GM18505 (cell line): Measurements from ENCODE around the gene SCN5A.

Experiments used
- ATAC-seq: cut with Tn5 transposase; IDR thresholded peaks from one replicate; pipeline ENCODE4 v1.9.1; 2021; ENCODE audit not compliant: unreplicated experiment
- POLR2A ChIP-seq: IDR thresholded peaks from 4 replicates; pipeline ENCODE4 v1.6.1; 2011; ENCODE audit warnings: borderline replicate concordance; ENCODE audit not compliant: insufficient read depth, insufficient read length; ENCODE audit errors: extremely low read depth

SCN5A gene

DNA sequence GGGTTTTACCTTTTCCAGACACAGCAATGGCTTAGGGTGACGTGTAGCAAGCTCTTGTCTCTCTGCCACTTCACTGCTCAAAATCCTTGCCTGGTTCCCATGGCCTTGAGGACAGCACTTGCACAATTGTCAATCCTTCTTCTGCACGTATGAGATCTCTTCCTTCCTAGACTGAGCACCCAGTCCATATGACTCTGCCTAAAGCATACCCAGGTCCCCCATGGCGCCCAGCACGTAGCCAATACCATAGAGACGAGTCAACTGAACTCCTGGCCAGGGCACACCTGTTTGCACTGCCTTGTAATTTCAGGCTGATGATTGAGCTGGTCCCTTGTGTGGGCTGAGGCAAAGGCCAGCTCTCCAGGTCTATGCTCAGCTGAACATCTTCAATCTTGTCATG, 23.3 kb downstream of the SCN5A start:
- no peak for ATAC-seq
- TF ChIP-seq POLR2A = no peak

GRCh38 chr3:38623539-38623938, 25.9 kb downstream of the SCN5A start:
- TF ChIP-seq POLR2A = no peak
- no peak for ATAC-seq

GRCh38 chr3:38622336-38622735, 27.2 kb downstream of the SCN5A start:
- no peak for TF ChIP-seq POLR2A
- no peak for ATAC-seq

DNA sequence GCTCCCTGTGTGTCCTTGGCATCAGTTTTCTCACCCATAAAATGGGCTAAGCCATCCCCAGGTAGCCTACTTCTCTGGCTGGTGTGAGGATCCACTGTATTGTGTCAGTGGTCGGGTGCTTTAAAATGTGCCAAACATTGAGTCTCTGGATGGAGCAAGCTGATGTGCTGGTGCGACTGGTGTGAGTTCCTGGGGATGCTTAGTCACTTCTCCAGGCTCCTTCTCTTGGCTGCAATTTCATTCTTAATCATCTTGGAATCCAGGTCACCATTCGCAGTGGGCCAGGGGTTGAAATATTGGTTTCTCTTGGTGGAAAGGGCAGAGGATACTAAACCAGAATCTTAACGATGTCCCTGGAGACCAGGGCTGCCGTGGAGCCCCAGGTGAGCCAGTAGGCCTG, 29.3 kb downstream of the SCN5A start:
- no peak for ATAC-seq
- TF ChIP-seq POLR2A = no peak

DNA sequence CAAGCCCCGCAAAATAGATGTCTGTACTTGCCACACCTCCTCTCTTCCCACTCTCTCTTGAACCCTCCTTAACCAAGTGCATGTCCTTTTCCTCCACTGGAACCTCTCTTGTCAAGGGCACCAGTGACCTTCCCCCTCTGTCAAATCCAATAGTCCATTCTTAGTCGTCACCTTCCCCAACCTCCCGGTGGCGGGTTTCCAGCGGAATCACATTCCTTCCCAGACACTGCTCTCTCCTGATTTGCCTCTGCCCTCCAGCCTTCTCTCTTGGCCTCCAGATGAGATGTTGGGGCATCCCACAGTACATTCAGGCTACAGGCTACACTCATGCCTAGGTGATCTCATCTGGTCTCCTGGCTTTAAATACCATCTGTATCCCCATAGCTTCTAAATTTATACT, 31.1 kb downstream of the SCN5A start:
- TF ChIP-seq POLR2A = no peak
- no peak for ATAC-seq

DNA sequence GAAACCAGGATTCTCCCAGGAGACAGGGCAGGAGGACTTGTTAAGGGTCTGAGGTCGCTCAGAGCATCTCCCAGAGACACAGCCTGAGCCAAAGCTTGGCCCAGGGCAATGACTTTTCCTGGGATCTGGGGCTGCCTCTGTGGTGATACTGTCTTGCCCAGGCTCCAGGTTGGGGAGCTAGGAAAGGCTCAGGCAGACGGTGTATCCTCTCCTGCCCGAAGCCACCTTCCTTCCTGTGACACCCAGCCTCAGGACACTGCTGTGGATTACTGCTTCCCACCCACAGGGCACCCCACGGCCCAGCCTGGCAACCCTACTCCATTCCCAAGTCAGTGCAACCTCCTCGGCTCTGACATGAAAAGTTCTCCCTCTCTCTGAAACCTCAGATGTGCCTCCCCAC, 31.9 kb downstream of the SCN5A start:
- ATAC-seq = no peak
- TF ChIP-seq POLR2A = no peak

GRCh38 chr3:38617137-38617536, 32.4 kb downstream of the SCN5A start:
- ATAC-seq = no peak
- no peak for TF ChIP-seq POLR2A

DNA sequence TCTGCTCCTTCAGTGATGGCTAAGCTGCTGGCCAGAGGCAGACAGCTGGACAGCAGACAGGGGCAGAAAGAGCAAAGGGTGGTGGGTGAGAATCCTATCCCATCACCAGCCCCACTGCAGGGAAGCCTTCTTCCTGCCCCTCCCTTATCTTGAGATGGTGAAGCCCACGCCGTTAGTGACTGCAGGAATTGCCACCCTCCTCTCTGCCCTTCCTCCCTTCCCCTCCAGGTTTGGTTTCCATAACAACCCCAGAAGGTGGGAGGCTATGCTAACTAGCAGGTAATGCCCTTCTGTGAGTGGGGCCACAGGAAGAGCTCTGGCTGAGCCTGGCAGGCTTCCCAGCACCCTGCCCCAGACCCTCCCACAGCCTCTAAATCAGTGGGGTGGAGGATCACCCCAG, 32.8 kb downstream of the SCN5A start:
- ATAC-seq = no peak
- no peak for TF ChIP-seq POLR2A

DNA sequence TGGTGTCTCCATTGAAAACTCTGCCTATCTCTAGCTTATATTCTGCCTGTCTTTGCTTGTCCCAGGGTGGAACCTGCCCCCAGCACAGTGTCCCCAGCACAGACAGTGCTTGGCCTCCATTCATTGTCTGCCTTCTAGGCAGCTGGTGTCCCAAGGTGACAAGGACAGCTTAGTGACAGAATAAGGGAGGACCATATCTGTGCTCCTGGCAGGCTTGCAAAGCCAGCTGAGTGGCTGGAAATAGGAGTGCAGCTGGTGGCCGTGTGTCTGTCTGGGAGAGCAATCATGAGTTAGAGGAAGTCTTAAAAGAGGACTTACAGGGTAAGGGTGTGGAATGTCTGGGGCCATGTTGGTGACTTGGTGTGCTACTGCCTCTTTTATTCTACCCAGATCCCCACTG, 33.4 kb downstream of the SCN5A start:
- no peak for TF ChIP-seq POLR2A
- ATAC-seq = no peak

DNA sequence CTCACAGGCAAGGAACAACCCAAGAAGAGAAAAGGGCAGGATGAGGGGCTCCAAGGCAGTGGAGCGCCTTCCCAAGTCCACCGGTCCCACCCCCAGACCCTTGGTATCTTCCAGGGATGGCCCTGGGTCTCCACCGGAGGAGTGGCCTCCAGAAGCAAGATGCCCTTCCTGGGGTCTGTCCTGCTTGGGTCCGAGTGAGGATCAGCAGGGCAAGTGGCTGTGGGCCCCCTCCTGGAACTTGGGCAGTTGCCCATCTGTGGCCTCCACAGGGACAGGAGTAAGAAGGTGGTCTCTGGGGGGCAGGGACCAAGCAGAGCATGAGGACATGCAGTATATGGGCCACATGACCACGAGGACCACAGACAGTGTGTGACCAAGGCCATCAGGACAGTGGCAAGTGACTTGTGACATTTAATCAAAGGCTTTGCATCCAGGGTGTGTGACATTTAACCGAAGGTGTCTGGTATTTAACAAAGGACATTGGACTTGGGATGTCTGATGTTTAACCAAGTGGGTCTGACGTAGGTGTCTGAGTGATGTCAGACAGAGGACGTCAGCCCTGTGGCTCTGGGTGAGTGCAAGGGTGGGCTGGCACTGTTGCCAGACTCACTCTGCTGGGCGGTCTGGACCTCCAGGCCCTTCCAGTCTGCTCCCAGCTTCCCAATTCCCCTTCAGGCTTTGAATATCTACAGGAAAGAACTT, 34.7 kb downstream of the SCN5A start:
- TF ChIP-seq POLR2A = no peak
- ATAC-seq = no peak

- ATAC-seq = no peak
These were observed 35.4 kb downstream of the SCN5A start for GRCh38 chr3:38614091-38614490.

GRCh38 chr3:38613426-38613825, 36.1 kb downstream of the SCN5A start:
- no peak for TF ChIP-seq POLR2A
- ATAC-seq = no peak

More at GRCh38 chr3:38614091-38614490, 35.4 kb downstream of the SCN5A start:
- no peak for TF ChIP-seq POLR2A

DNA sequence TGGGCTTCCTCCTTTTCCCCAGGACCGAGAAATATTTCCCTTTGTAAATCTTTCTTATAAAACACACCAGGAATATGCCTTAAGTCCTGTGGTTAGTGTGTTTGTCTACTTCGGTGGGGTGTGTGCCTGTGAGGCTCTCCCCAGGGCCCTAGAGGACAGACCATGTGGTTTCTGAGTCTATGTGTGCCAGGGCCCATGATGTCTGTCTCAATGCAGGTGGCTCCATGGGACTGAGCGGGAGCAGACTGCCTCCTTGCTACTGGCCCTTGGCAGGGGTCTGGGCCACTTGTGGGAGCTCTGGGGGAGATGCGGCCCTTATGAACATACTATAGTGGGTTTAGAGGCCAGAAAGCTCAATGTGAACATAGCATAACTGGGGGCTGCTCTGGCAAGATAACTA, 37.6 kb downstream of the SCN5A start:
- TF ChIP-seq POLR2A = no peak
- ATAC-seq = no peak

DNA sequence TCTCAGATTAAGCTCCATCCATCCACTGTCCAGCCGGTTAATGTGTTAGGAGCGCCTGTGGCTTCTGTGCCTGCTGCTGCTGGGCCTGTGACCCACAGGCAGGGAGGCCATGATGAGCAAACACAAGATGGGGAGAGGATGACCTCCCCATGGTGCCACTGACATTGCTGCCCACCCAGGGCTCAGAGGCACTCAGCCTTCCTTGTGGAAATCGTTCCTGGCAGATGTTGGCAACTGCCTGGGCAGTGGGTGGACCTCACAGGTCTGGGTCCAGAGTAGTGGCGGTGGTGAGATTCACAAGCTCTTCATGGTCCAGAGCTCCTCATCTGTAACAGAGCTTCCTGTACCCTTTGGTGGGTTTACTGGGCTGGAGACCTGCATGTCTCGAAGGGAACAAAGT, 38.6 kb downstream of the SCN5A start:
- ATAC-seq = no peak
- no peak for TF ChIP-seq POLR2A

GRCh38 chr3:38610436-38610835, 39.1 kb downstream of the SCN5A start:
- TF ChIP-seq POLR2A = no peak
- ATAC-seq = no peak
